ENCODE measurements around the gene ALCAM.

Gene ALCAM

DNA sequence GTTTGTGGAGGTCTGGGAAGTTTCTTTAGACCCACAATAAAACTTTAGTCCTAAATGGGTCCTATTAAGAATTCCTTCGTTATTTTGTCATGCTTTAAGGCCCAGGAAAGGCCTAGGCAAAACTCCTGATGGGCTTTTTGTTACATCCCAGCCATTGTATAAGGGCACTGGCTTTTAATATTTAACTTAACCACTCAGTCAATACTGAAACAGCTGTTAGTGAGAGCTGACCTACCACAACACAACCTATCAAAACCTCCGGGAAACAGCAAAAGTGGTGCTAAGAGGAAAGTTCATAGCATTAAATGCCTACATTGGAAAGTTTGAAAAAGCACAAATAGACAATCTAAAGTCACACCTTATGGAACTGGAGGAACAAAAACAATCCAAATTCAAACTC lies 39.6 kb downstream of the ALCAM start:
- Histone ChIP-seq H3K4me3 (IDR thresholded peaks at IDR 0.05; ENCODE audit: insufficient read depth, low read depth, low read length) (no peak overlapping the region), H3K27ac (no peak overlapping the region), H3K79me2 (ENCODE audit: insufficient read depth, low read depth) (no peaks in the 10 kb centered on the region), H3K4me2 (no peak overlapping the region), H3K9ac (no peak overlapping the region), H4K20me1 (ENCODE audit: insufficient read depth) (no peaks in the 10 kb centered on the region), H3K27me3 (ENCODE audit: insufficient read depth, low read depth) (no peaks in the 10 kb centered on the region), H3K4me1 (ENCODE audit: low read depth, poor library complexity, severe bottlenecking) (no peaks in the 10 kb centered on the region), H2AFZ (ENCODE audit: low read depth) (no peak overlapping the region), H3K36me3 (ENCODE audit: insufficient read depth) (no peaks in the 10 kb centered on the region)
- TF ChIP-seq, protein P1, sequence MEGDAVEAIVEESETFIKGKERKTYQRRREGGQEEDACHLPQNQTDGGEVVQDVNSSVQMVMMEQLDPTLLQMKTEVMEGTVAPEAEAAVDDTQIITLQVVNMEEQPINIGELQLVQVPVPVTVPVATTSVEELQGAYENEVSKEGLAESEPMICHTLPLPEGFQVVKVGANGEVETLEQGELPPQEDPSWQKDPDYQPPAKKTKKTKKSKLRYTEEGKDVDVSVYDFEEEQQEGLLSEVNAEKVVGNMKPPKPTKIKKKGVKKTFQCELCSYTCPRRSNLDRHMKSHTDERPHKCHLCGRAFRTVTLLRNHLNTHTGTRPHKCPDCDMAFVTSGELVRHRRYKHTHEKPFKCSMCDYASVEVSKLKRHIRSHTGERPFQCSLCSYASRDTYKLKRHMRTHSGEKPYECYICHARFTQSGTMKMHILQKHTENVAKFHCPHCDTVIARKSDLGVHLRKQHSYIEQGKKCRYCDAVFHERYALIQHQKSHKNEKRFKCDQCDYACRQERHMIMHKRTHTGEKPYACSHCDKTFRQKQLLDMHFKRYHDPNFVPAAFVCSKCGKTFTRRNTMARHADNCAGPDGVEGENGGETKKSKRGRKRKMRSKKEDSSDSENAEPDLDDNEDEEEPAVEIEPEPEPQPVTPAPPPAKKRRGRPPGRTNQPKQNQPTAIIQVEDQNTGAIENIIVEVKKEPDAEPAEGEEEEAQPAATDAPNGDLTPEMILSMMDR (conservative IDR thresholded peaks at IDR 0.05; ENCODE audit: low read depth, low read length), result no peak

DNA sequence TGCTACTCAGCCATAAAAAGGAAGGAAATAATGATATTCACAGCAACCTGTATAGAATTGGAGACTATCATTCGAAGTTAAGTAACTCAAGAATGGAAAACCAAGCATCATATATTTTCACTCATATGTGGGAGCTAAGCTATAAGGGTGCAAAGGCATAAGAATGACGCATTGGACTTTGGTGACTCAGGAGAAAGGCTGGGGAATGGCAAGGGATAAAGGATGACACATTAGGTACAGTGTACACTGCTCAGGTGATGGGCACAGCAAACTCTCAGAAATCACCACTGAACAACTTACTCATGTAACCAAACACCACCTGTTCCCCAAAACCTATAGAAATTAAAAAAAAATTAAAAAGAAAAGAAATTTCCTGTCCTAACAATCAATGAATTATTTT lies 42.7 kb downstream of the ALCAM start:
- H3K27ac ChIP-seq, result no peak overlapping the region

DNA sequence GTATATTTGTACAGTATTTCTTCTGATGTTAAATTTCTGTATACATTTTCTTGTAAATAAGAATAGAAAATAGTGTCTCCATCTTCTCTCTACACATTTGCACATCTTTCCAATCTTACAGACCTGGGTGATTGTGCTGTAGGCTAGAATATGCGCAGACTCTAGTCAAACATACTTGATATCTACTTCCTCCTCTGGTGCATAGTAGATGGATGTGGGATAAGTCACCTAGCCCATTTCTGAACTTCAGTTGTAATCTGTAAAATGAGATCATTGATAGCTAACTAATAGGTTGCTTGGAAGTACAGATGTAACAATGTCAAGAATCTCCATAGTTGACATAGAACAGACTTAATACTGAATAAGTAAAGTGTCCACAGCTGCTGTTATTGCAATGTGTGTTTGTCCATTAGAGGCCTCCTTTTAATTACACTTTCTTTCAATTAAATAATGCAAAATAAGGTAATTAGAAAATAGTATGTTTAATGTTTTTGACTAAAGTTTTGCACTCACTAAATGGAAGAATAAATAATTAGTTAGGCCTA lies 46.7 kb downstream of the ALCAM start:
- H3K79me2 ChIP-seq (ENCODE audit: insufficient read depth, low read depth), result no peaks in the 10 kb centered on the region
- no peaks in the 10 kb centered on the region for H3K36me3 ChIP-seq (ENCODE audit: insufficient read depth)
- no peaks in the 10 kb centered on the region for H3K4me1 ChIP-seq (ENCODE audit: low read depth, poor library complexity, severe bottlenecking)
- H3K9ac ChIP-seq, result no peak overlapping the region
- H4K20me1 ChIP-seq (ENCODE audit: insufficient read depth), result no peaks in the 10 kb centered on the region
- H2AFZ ChIP-seq (ENCODE audit: low read depth), result no peak overlapping the region
- H3K27ac ChIP-seq, result no peak overlapping the region
- no peaks in the 10 kb centered on the region for H3K27me3 ChIP-seq (ENCODE audit: insufficient read depth, low read depth)
- no peak overlapping the region for H3K4me3 ChIP-seq (IDR thresholded peaks at IDR 0.05; ENCODE audit: insufficient read depth, low read depth, low read length)
- no peak overlapping the region for H3K4me2 ChIP-seq
- TF ChIP-seq, protein P1 (conservative IDR thresholded peaks at IDR 0.05; ENCODE audit: low read depth, low read length), result no peak

More for the DNA sequence above, 42.7 kb downstream of the ALCAM start:
- no peaks in the 10 kb centered on the region for H4K20me1 ChIP-seq (ENCODE audit: insufficient read depth)
- H3K4me2 ChIP-seq, result no peak overlapping the region
- no peaks in the 10 kb centered on the region for H3K79me2 ChIP-seq (ENCODE audit: insufficient read depth, low read depth)
- H3K27me3 ChIP-seq (ENCODE audit: insufficient read depth, low read depth), result no peaks in the 10 kb centered on the region
- no peak overlapping the region for H3K4me3 ChIP-seq (IDR thresholded peaks at IDR 0.05; ENCODE audit: insufficient read depth, low read depth, low read length)
- no peaks in the 10 kb centered on the region for H3K36me3 ChIP-seq (ENCODE audit: insufficient read depth)
- no peaks in the 10 kb centered on the region for H3K4me1 ChIP-seq (ENCODE audit: low read depth, poor library complexity, severe bottlenecking)
- TF ChIP-seq, protein P1 (conservative IDR thresholded peaks at IDR 0.05; ENCODE audit: low read depth, low read length), result no peak
- H2AFZ ChIP-seq (ENCODE audit: low read depth), result no peak overlapping the region
- H3K9ac ChIP-seq, result no peak overlapping the region

DNA sequence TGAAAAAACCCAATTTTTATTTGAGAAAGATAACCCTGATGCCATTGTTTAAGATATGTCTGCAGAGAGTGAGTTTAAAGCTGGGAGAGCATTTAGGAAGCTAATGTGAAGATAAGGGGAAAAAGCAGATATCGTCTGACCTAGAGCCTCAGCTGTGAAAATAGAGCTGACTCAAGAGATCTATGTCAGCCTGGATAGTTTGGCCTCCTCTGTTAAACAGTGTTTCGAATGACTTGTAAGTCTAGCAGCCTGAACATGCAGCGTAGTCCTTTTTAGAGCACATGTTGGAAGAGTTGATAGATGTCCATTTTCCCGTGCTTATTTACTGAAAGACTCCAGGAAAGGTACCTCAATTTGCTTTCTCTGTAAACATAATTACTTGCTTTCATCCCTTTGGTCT lies 48.1 kb downstream of the ALCAM start:
- no peaks in the 10 kb centered on the region for H3K4me1 ChIP-seq (ENCODE audit: low read depth, poor library complexity, severe bottlenecking)
- no peaks in the 10 kb centered on the region for H3K36me3 ChIP-seq (ENCODE audit: insufficient read depth)
- no peak overlapping the region for H3K9ac ChIP-seq
- H3K27ac ChIP-seq, result no peak overlapping the region
- no peak overlapping the region for H3K4me2 ChIP-seq
- TF ChIP-seq, protein P1 (conservative IDR thresholded peaks at IDR 0.05; ENCODE audit: low read depth, low read length), result no peak
- no peak overlapping the region for H3K4me3 ChIP-seq (IDR thresholded peaks at IDR 0.05; ENCODE audit: insufficient read depth, low read depth, low read length)
- no peak overlapping the region for H2AFZ ChIP-seq (ENCODE audit: low read depth)
- no peaks in the 10 kb centered on the region for H3K79me2 ChIP-seq (ENCODE audit: insufficient read depth, low read depth)
- no peaks in the 10 kb centered on the region for H4K20me1 ChIP-seq (ENCODE audit: insufficient read depth)
- H3K27me3 ChIP-seq (ENCODE audit: insufficient read depth, low read depth), result no peaks in the 10 kb centered on the region

All from KMS-11 (cell line).